ENCODE measurements around the gene GPR146.

DNA sequence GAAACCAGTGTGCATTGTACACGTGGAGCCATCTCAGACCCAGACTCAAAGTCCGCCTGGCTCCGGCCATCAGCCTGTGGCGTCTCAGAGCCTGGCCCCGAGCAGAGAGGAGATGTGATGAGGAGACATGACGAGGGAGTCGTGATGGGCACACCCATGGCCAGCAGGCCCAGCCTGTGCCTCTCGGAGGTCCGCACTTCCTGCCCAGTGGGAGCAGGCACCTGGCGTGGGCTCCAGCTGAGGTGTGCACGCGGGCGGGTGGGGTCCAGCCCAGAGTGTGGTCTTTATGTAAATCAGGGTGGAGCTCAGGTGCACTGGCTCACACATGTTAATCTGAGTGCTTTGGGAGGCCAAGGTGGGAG is 26.0 kb upstream of the GPR146 start:
- no peak for TF ChIP-seq POLR2A (IDR thresholded peaks at IDR 0.05)
- TF ChIP-seq, protein P1, sequence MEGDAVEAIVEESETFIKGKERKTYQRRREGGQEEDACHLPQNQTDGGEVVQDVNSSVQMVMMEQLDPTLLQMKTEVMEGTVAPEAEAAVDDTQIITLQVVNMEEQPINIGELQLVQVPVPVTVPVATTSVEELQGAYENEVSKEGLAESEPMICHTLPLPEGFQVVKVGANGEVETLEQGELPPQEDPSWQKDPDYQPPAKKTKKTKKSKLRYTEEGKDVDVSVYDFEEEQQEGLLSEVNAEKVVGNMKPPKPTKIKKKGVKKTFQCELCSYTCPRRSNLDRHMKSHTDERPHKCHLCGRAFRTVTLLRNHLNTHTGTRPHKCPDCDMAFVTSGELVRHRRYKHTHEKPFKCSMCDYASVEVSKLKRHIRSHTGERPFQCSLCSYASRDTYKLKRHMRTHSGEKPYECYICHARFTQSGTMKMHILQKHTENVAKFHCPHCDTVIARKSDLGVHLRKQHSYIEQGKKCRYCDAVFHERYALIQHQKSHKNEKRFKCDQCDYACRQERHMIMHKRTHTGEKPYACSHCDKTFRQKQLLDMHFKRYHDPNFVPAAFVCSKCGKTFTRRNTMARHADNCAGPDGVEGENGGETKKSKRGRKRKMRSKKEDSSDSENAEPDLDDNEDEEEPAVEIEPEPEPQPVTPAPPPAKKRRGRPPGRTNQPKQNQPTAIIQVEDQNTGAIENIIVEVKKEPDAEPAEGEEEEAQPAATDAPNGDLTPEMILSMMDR (IDR thresholded peaks at IDR 0.05) = no peak
- TF ChIP-seq POLR2AphosphoS5 (IDR thresholded peaks at IDR 0.05; ENCODE audit: insufficient read depth in 1 of 2, low read depth in 1 of 2) = no peak
